ENCODE data around the gene DIP2B. TPM values are rescaled to one million over a fixed set of nuclear protein-coding genes. Genes with fewer than 3 reads are reported as not detected.

Gene DIP2B
- polyA plus RNA-seq, 2 of the 4 experiments (the other 2 are of a cell fraction): 16.9 to 29.3 TPM

DNA sequence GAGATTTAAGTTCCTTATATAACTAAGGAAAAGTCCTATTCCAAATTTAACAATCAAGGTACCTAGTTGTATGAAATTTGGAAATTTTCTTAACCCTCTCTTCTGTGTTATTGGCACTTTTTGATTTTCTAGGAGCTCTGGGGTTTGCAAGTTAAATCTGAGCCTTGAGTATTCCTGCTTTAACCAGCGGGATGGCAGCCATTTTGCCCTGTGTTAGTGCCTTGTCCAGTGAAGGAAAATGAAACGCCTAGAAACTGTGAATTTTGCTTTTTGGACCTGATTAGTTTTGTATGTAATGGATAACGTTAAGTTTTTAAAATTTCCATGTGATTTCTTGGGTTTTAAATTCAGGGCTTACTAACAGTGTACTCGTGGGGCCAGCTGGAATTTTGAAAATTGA is 45.1 kb downstream of the DIP2B start:
- WGBS (ENCODE audit: missing lambda C conversion rate): 86% methylated on average over 4 of the region's 4 CpGs
- DNase-seq (ENCODE audit: low read depth in 1 of 2, low spot score in 1 of 2) (no peak), ATAC-seq (no peak), FAIRE-seq (no peak)
- ChIA-PET POLR2A (no interaction called here), CTCF (interaction anchor here (1.0 to 2.9 kb wide), 2 partner anchors 11 to 12 kb away, joined by 3 to 9 read pairs; no protein-coding TSS in a partner anchor)
- H3K4me1 ChIP-seq: peaks cover 52% of the 10 kb centered on the region
- no peak overlapping the region for H3K4me3 ChIP-seq
- no peak for TF ChIP-seq FOSB (CRISPR knock-in tag; IDR thresholded peaks at IDR 0.05)
- no peak for TF ChIP-seq CHD2 (IDR thresholded peaks at IDR 0.05; ENCODE audit: low read length, partially characterized antibody)
- TF ChIP-seq HDAC2 (IDR thresholded peaks at IDR 0.05): no peak
- no peak for TF ChIP-seq CBX8 (IDR thresholded peaks at IDR 0.05)
- no peak overlapping the region; the same call in 2 of the 3 replicates for H3K4me2 ChIP-seq
- no peaks in the 10 kb centered on the region for H3K9me3 ChIP-seq
- peak overlapping the region; percentile 65 to 75; a peak in 4 of 6 replicates for H3K27ac ChIP-seq

DNA sequence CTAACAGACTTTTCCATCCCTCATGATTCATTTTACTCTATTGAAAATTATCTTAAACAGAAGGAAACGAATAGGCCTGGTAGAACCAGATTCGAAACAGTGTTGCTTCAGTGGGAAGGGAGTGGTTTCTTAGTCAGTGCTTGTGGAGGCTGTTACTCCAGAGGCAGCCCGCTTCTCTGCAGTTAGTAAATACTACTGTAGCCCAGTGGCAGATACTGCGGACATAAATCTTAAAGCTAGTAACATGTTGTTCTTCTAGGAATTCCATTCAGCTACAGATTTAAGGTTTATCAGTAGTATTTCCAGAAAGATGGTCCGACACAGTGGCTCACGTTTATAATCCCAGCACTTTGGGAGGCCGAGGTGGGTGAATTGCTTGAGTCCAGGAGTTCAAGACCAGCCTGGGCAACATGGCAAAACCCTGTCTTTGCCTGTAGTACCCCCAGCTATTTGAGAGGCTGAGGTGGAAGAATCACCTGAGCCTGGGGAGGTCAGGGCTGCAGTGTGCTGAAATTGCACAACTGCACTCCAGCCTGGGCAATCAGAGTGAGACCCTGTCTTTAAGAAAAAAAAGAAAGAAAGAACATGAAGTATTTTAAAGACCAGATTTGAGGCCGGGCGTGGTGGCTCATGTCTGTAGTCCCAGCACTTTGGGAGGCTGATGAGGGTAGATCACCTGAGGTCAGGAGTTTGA is 45.9 kb downstream of the DIP2B start:
- peak in 1 of 2 experiments; percentile 37; a peak in 2 of 6 replicates for ATAC-seq
- ChIA-PET CTCF (interaction anchor here (0.7 to 2.9 kb wide), 7 partner anchors 10 to 46 kb away, joined by 3 to 9 read pairs (median 3); no protein-coding TSS in a partner anchor), POLR2A (no interaction called here)
- Histone ChIP-seq H3K27ac (peak overlapping the region; percentile 0 to 75; a peak in 3 of 6 replicates), H3K4me3 (no peak overlapping the region), H3K4me2 (no peak overlapping the region), H3K9me3 (no peaks in the 10 kb centered on the region), H3K4me1 (peaks cover 48% of the 10 kb centered on the region)
- DNase-seq (ENCODE audit: low read depth in 1 of 2, low spot score in 1 of 2): no peak
- 85% methylated on average over 9 of the region's 9 CpGs for WGBS (ENCODE audit: missing lambda C conversion rate)
- no peak for FAIRE-seq
- no peak for TF ChIP-seq ZFP36 (IDR thresholded peaks at IDR 0.05; ENCODE audit: borderline replicate concordance, partially characterized antibody)
- no peak for TF ChIP-seq NFE2L2 (conservative IDR thresholded peaks at IDR 0.05; ENCODE audit: low read length)
- no peak for TF ChIP-seq HDAC2 (IDR thresholded peaks at IDR 0.05)
- TF ChIP-seq FOSB (CRISPR knock-in tag; IDR thresholded peaks at IDR 0.05): no peak
- TF ChIP-seq POLR2A (IDR thresholded peaks at IDR 0.05; ENCODE audit: low read length): no peak
- no peak for TF ChIP-seq CEBPB (IDR thresholded peaks at IDR 0.05)
- TF ChIP-seq GATA3 (IDR thresholded peaks at IDR 0.05; ENCODE audit: borderline replicate concordance): no peak
- no peak for TF ChIP-seq BHLHE40 (IDR thresholded peaks at IDR 0.05; ENCODE audit: low read depth, low read length)
- no peak for TF ChIP-seq EHF (CRISPR knock-in tag; IDR thresholded peaks at IDR 0.05)
- TF ChIP-seq ZC3H11A (IDR thresholded peaks at IDR 0.05): no peak
- TF ChIP-seq PHF8 (IDR thresholded peaks at IDR 0.05; ENCODE audit: borderline replicate concordance, low read depth): no peak
- no peak for TF ChIP-seq CHD4 (IDR thresholded peaks at IDR 0.05; ENCODE audit: borderline replicate concordance)
- TF ChIP-seq JUN (IDR thresholded peaks at IDR 0.05): no peak
- TF ChIP-seq, protein P1, sequence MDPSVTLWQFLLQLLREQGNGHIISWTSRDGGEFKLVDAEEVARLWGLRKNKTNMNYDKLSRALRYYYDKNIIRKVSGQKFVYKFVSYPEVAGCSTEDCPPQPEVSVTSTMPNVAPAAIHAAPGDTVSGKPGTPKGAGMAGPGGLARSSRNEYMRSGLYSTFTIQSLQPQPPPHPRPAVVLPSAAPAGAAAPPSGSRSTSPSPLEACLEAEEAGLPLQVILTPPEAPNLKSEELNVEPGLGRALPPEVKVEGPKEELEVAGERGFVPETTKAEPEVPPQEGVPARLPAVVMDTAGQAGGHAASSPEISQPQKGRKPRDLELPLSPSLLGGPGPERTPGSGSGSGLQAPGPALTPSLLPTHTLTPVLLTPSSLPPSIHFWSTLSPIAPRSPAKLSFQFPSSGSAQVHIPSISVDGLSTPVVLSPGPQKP (IDR thresholded peaks at IDR 0.05; ENCODE audit: low read depth, low read length): no peak
- no peak for TF ChIP-seq ZNF302 (CRISPR knock-in tag; IDR thresholded peaks at IDR 0.05)
- TF ChIP-seq RFX5 (IDR thresholded peaks at IDR 0.05): no peak

DNA sequence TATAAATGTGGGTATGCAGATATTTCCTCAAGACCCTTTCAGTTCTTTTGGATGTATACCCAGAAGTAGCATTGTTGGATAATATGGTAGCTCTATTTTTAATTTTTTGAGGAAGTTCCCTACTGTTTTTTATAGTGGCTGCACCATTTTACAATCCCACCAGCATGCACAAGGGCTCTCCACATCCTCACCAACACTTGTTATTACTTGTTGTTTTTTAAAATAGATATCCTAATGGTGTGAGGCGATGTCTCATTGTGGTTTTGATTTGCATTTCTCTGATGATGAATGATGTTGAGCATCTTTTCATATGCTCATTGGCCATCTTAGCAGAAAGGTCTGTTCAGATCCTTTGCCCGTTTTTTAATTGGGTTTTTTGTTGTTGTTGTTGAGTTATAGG is 47.1 kb downstream of the DIP2B start:
- Histone ChIP-seq H3K9me3 (no peaks in the 10 kb centered on the region), H3K4me1 (peaks cover 48% of the 10 kb centered on the region), H3K27ac (no peak overlapping the region), H3K4me3 (no peak overlapping the region), H3K4me2 (no peak overlapping the region)
- CTCF ChIA-PET: interaction anchor here (0.9 to 2.9 kb wide), 4 partner anchors 9 to 48 kb away, joined by 3 to 9 read pairs (median 3); no protein-coding TSS in a partner anchor
- no peak for TF ChIP-seq HOXB5 (CRISPR knock-in tag; IDR thresholded peaks at IDR 0.05)
- TF ChIP-seq CEBPB (IDR thresholded peaks at IDR 0.05): no peak
- TF ChIP-seq ZNF302 (CRISPR knock-in tag; IDR thresholded peaks at IDR 0.05): no peak
- no peak for TF ChIP-seq BHLHE40 (IDR thresholded peaks at IDR 0.05; ENCODE audit: low read depth, low read length)
- no peak for TF ChIP-seq GATA3 (IDR thresholded peaks at IDR 0.05; ENCODE audit: borderline replicate concordance)
- TF ChIP-seq EHMT2 (IDR thresholded peaks at IDR 0.05; ENCODE audit: low read depth): no peak
- TF ChIP-seq SREBF2 (IDR thresholded peaks at IDR 0.05): no peak
- no peak for TF ChIP-seq RARB (CRISPR knock-in tag; IDR thresholded peaks at IDR 0.05)
- no peak for TF ChIP-seq RFX5 (IDR thresholded peaks at IDR 0.05)
- no peak for TF ChIP-seq CHD4 (IDR thresholded peaks at IDR 0.05; ENCODE audit: borderline replicate concordance)
- TF ChIP-seq HOXB13 (CRISPR knock-in tag; IDR thresholded peaks at IDR 0.05; ENCODE audit: low read depth): no peak
- TF ChIP-seq NFE2L2 (conservative IDR thresholded peaks at IDR 0.05; ENCODE audit: low read length): no peak
- no peak for TF ChIP-seq MAZ (IDR thresholded peaks at IDR 0.05; ENCODE audit: borderline replicate concordance, low read depth, low read length)
- POLR2A ChIA-PET: no interaction called here
- WGBS (ENCODE audit: missing lambda C conversion rate): 97% methylated on average over 2 of the region's 2 CpGs
- ATAC-seq (no peak), DNase-seq (ENCODE audit: low read depth in 1 of 2, low spot score in 1 of 2) (no peak), FAIRE-seq (no peak)

Data from A549 (cell line).